Measurements from ENCODE around the gene CABP1. TPM values are rescaled to one million over a fixed set of nuclear protein-coding genes. Genes with fewer than 3 reads are reported as not detected.

CABP1 gene
- total and polyA plus RNA-seq, 9 of the 15 experiments (the other 6 are each of a cell fraction or from before 2014, with no cell fraction given): not detected

GRCh38 chr12:120684523-120684932, 44.1 kb downstream of the CABP1 start (continued):
- TF ChIP-seq BACH1 (tag; IDR thresholded peaks at IDR 0.05) (no peak), ATF6 (CRISPR knock-in tag; IDR thresholded peaks at IDR 0.05) (no peak), NFYB (IDR thresholded peaks at IDR 0.05; ENCODE audit: extremely low read depth, insufficient read length) (no peak), TEAD1 (CRISPR knock-in tag; IDR thresholded peaks at IDR 0.05) (no peak), ZFP91 (CRISPR knock-in tag; IDR thresholded peaks at IDR 0.05) (no peak)

GRCh38 chr12:120685522-120685921, 45.1 kb downstream of the CABP1 start:
- WGBS (ENCODE audit: insufficient coverage, low coverage, missing lambda C conversion rate): 69% methylated on average over 3 of the region's 3 CpGs
- H3K4me1 ChIP-seq (replicated peaks in 1 of 2; ENCODE audit: control insufficient read depth in 2 of 2, insufficient read depth in 2 of 2, low read length in 2 of 2): peaks cover 14 to 17% of the 10 kb centered on the region in 2 experiments; a peak in 3 of 5 replicates
- intact Hi-C loops (cut with micrococcal nuclease): no loop called here
- TF ChIP-seq ZBTB34 (CRISPR knock-in tag; IDR thresholded peaks at IDR 0.05): no peak
- TF ChIP-seq UBTF (IDR thresholded peaks at IDR 0.05; ENCODE audit: borderline replicate concordance in 1 of 2, low read depth in 2 of 2, low read length in 2 of 2): no peak
- no peak for TF ChIP-seq KLF13 (tag; IDR thresholded peaks at IDR 0.05; ENCODE audit: borderline replicate concordance, low read depth)
- no peak for TF ChIP-seq ZNF277 (CRISPR knock-in tag; IDR thresholded peaks at IDR 0.05; ENCODE audit: borderline replicate concordance)
- TF ChIP-seq ZFP36 (IDR thresholded peaks at IDR 0.05; ENCODE audit: low read depth, low read length, partially characterized antibody): no peak
- TF ChIP-seq MTA1 (IDR thresholded peaks at IDR 0.05; ENCODE audit: borderline replicate concordance): no peak

More at GRCh38 chr12:120685522-120685921, 45.1 kb downstream of the CABP1 start:
- ChIA-PET CTCF (ENCODE audit: low intra/inter-chr PET ratio) (no interaction called here), POLR2A (interaction anchor here (0.6 kb wide), 1 partner anchor 470 kb away, joined by 3 read pairs; no protein-coding TSS in a partner anchor)
- Histone ChIP-seq H3K4me3 (peak overlapping the region; percentile 91; the same call in 1 of the 2 replicates), H3K27me3 (ENCODE audit: control insufficient read depth in 2 of 2, insufficient read depth in 2 of 2, low read length in 2 of 2) (peaks cover 0 to 2% of the 10 kb centered on the region in 2 experiments; a peak in 2 of 5 replicates), H3K36me3 (ENCODE audit: control insufficient read depth, insufficient read depth, low read length) (peaks cover 6% of the 10 kb centered on the region; the same call in 2 of the 3 replicates), H3K79me2 (ENCODE audit: control insufficient read depth, insufficient read depth, low read length) (peaks cover 36% of the 10 kb centered on the region), H3K9me3 (replicated peaks; ENCODE audit: control insufficient read depth, insufficient read depth, low read depth, low read length) (no peaks in the 10 kb centered on the region), H2AFZ (ENCODE audit: low read depth, low read length) (peak overlapping the region; percentile 96), H4K20me1 (replicated peaks; ENCODE audit: control insufficient read depth, insufficient read depth, low read length) (peaks cover 16% of the 10 kb centered on the region), H3K9me1 (ENCODE audit: control insufficient read depth, insufficient read depth, low read length) (no peaks in the 10 kb centered on the region), H3K27ac (ENCODE audit: extremely low read depth, low read depth, low read length) (no peak overlapping the region), H3K9ac (ENCODE audit: insufficient read depth in 1 of 2, low read depth in 2 of 2, low read length in 2 of 2) (peak overlapping the region in 1 of 2 experiments; percentile 87; a peak in 1 of 4 replicates), H3K4me2 (ENCODE audit: insufficient read depth, low read length) (no peak overlapping the region)
- no TSS peak for BruUV-seq (replicated peaks)
- ATAC-seq (no peak), DNase-seq (ENCODE audit: extremely low read depth in 1 of 4, low spot score in 3 of 4) (no peak), FAIRE-seq (no peak)
- in situ Hi-C loops (cut with MboI): no loop called here
